Nephron (organoid): ENCODE measurements around the gene KDM3B.

ENCODE experiments used
- H3K27ac Mint-ChIP-seq, 3 experiments: 2 replicates each; pipeline ENCODE4 v1.8.0; 2020; ENCODE audit warnings: mixed read lengths in 3 of 3, mild to moderate bottlenecking in 2 of 3, moderate library complexity in 1 of 3
- H3K27me3 Mint-ChIP-seq: 2 replicates; pipeline ENCODE4 v1.8.0; 2021; ENCODE audit warnings: low read depth, mild to moderate bottlenecking, moderate library complexity, mixed read lengths
- H3K36me3 Mint-ChIP-seq: 2 replicates; pipeline ENCODE4 v1.8.0; 2020; ENCODE audit warnings: low read depth, mixed read lengths
- H3K4me1 Mint-ChIP-seq: 2 replicates; pipeline ENCODE4 v1.8.0; 2020; ENCODE audit warnings: mixed read lengths
- H3K4me3 Mint-ChIP-seq, 3 experiments: 2 replicates each; pipeline ENCODE4 v1.8.0; 2020; ENCODE audit warnings: mild to moderate bottlenecking in 3 of 3, mixed read lengths in 3 of 3, moderate library complexity in 2 of 3
- H3K9me3 Mint-ChIP-seq: 2 replicates; pipeline ENCODE4 v1.8.0; 2020; ENCODE audit warnings: mixed read lengths
- TF ChIP-seq, protein P1 (sequence below), 3 experiments: fragments of 200-600 bp; sonication (generic); IDR thresholded peaks; one replicate each; pipeline ENCODE4 v1.5.0; 2021; ENCODE audit warnings: antibody characterized with exemption in 3 of 3; ENCODE audit not compliant: unreplicated experiment in 3 of 3

Gene KDM3B

GRCh38 chr5:138346889-138347288 is 5.6 kb upstream of the KDM3B start:
- H3K9me3 Mint-ChIP-seq, result peaks cover 3% of the 10 kb centered on the region
- H3K27ac Mint-ChIP-seq, result no peak overlapping the region
- no peak overlapping the region for H3K4me3 Mint-ChIP-seq
- no peaks in the 10 kb centered on the region for H3K4me1 Mint-ChIP-seq
- TF ChIP-seq, protein P1, sequence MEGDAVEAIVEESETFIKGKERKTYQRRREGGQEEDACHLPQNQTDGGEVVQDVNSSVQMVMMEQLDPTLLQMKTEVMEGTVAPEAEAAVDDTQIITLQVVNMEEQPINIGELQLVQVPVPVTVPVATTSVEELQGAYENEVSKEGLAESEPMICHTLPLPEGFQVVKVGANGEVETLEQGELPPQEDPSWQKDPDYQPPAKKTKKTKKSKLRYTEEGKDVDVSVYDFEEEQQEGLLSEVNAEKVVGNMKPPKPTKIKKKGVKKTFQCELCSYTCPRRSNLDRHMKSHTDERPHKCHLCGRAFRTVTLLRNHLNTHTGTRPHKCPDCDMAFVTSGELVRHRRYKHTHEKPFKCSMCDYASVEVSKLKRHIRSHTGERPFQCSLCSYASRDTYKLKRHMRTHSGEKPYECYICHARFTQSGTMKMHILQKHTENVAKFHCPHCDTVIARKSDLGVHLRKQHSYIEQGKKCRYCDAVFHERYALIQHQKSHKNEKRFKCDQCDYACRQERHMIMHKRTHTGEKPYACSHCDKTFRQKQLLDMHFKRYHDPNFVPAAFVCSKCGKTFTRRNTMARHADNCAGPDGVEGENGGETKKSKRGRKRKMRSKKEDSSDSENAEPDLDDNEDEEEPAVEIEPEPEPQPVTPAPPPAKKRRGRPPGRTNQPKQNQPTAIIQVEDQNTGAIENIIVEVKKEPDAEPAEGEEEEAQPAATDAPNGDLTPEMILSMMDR (IDR thresholded peaks at IDR 0.05; ENCODE audit: unreplicated experiment in 3 of 3), result no peak
- peaks cover 78% of the 10 kb centered on the region for H3K36me3 Mint-ChIP-seq
- H3K27me3 Mint-ChIP-seq, result no peaks in the 10 kb centered on the region

DNA sequence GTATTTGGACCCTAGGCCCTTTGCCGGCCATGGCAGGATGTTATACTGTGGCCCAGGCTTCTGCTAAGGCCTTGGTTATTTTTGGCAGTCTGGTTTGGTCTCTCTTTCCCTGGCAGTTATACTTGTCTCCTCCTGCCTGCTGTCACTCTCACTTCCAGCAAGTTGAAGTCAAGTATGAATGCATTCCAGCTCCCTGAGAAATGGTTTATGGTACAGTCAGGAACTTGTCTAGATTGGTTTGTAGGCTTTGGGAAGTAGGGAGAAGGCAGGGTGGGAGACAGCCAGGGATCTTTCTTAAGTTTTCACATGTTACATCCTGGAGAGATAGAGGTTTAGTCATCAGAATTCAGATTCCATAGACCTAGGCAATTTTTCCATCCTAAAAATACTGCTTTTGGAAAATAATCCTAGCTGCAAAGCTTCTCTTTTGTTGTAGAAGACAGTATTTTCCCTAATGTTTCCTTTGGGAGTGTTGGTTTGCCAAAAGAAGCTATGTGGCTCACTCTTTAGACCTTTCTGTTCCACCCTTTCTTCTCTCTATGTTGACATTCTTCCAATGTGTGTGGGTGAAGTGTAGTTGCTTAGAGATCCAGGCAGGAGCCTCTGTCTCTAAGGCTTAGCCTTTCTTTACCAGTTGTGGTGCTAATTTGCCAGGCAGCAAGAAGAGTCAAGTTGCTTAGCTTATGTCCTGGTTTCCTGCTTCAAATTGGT is 2.5 kb upstream of the KDM3B start:
- H3K27me3 Mint-ChIP-seq, result no peaks in the 10 kb centered on the region
- peak overlapping the region; percentile 64 to 91 (median 77) for H3K4me3 Mint-ChIP-seq
- H3K9me3 Mint-ChIP-seq, result peaks cover 10% of the 10 kb centered on the region
- H3K4me1 Mint-ChIP-seq, result peaks cover 16% of the 10 kb centered on the region
- H3K36me3 Mint-ChIP-seq, result peaks cover 60% of the 10 kb centered on the region
- peak overlapping the region; percentile 61 to 71 (median 70) for H3K27ac Mint-ChIP-seq
- TF ChIP-seq, protein P1 (IDR thresholded peaks at IDR 0.05; ENCODE audit: unreplicated experiment in 3 of 3), result no peak

GRCh38 chr5:138350563-138350890 is 2.0 kb upstream of the KDM3B start:
- Mint-ChIP-seq H3K4me1 (peaks cover 21% of the 10 kb centered on the region), H3K27me3 (no peaks in the 10 kb centered on the region), H3K27ac (peak overlapping the region; percentile 61 to 71 (median 70)), H3K36me3 (peaks cover 54% of the 10 kb centered on the region), H3K4me3 (peak overlapping the region; percentile 64 to 91 (median 77)), H3K9me3 (peaks cover 10% of the 10 kb centered on the region)
- TF ChIP-seq, protein P1 (IDR thresholded peaks at IDR 0.05; ENCODE audit: unreplicated experiment in 3 of 3), result no peak

GRCh38 chr5:138351056-138351455 is 1.4 kb upstream of the KDM3B start:
- Mint-ChIP-seq H3K36me3 (peaks cover 49% of the 10 kb centered on the region), H3K27ac (peak overlapping the region; percentile 34 to 71 (median 70)), H3K4me3 (peak overlapping the region; percentile 64 to 91 (median 77)), H3K4me1 (peaks cover 26% of the 10 kb centered on the region), H3K27me3 (no peaks in the 10 kb centered on the region), H3K9me3 (peaks cover 10% of the 10 kb centered on the region)
- TF ChIP-seq, protein P1 (IDR thresholded peaks at IDR 0.05; ENCODE audit: unreplicated experiment in 3 of 3), result no peak

DNA sequence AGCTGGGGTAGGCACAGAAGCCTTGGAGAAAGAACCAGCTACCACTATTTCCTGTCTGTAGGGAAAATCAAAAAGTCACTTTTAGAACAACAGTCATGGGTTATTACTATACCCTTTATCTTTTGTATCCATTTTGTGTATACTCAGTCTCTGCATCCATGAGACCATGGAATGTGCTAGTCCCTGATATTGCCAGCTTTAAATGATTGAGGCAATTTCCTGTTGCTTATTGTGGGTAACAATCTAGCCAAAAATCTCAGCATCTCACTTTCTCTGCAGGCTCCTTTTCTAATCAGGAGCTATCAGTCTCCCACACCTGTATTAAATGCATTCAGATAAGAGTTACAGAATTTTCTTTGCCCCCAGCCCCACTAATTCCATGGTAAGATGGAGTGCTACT is 968 bp upstream of the KDM3B start:
- Mint-ChIP-seq H3K36me3 (peaks cover 47% of the 10 kb centered on the region), H3K9me3 (peaks cover 10% of the 10 kb centered on the region), H3K4me1 (peaks cover 30% of the 10 kb centered on the region), H3K4me3 (peak overlapping the region; percentile 81 to 92 (median 91)), H3K27ac (peak overlapping the region; percentile 71 to 92 (median 86)), H3K27me3 (no peaks in the 10 kb centered on the region)
- TF ChIP-seq, protein P1 (IDR thresholded peaks at IDR 0.05; ENCODE audit: unreplicated experiment in 3 of 3), result no peak
